GM19240 (cell line): ENCODE data around the gene PRKG1.

Source experiments
- DNase-seq: peaks from one replicate; pipeline ENCODE4 v3.0.0; 2011; ENCODE audit warnings: low spot score; ENCODE audit not compliant: insufficient read length

Gene PRKG1

DNA sequence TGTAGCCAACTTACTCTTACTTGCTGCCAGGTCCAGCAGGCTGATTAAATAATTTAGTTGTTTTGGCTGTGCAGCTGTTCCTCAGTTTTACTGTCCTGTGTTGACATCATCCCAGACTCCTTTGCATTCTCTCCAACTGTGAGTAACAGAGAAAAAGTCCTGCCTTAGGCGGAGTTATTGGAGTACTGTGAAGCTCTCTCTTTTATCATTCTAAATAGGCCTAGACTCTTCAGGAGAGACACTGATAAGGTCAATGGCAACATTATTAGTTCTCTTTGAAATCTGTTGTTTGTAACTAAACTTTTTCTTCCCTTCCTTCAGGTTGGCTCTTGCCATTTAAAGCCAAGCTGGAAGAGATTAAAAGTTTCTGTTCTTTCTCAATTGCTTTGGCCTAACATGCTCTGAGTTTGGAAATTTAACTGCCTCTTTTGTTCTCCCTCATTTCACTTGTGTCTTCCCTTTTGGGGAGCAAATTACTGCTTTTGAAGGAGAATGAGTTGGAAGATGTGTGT is 840.8 kb downstream of the PRKG1 start:
- no peak for DNase-seq

DNA sequence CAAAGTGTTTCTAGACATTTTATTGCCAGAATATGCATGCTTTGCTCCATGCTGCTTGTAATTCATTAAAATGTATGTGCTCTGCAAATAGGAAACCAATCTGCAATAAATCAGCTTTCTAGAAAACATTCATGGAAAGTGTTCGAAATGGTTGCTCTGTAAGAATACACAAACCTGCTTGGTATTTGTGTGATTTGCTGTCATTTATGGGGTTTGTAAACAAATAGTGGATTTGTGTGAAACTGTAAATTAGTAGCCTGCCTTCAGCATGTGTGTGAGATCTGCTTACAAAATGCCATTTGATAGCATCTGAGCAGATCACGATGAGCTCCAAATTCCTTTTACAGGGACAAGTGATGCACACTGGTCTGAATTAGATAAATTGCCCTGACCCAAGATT is 844.2 kb downstream of the PRKG1 start:
- DNase-seq = no peak

DNA sequence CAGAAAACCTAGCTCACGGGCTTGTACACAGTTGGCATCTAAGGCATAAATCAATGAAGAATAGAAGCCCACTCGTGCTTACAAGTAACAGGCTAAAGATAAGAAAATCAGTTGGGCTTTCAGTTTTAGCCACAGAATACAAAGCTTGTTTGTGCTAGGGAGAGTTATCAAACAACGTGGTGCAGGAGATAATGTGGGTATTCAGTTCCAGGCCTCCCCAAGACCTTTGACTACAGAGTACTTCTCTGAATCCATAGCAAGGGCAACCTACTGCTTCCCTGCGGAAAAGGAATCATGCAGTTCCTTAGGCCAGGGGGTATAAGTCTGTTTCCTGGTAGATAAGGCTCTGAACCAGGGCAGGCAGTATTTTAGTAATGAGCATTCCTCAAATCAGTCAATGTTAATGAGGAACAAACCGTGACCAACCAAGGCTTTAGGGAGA is 844.6 kb downstream of the PRKG1 start:
- DNase-seq = no peak

DNA sequence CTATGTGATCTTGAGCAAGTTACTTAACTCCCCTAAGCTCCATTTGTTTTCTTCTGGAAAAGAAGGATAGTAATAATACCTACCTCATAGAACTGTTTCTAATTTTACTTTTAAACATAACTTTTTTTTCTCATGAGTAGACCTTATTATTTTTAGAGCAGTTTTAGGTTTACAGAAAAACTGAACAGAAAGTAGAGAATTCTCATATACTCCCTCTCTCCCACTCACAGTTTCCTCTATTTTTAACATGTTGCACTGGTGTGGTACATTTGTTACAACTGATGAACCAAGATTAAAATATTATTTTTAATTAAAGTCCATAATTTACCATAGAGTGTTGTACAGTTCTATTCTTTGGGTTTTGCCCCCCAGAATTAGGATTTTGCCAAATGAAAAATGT is 846.4 kb downstream of the PRKG1 start:
- DNase-seq = no peak

DNA sequence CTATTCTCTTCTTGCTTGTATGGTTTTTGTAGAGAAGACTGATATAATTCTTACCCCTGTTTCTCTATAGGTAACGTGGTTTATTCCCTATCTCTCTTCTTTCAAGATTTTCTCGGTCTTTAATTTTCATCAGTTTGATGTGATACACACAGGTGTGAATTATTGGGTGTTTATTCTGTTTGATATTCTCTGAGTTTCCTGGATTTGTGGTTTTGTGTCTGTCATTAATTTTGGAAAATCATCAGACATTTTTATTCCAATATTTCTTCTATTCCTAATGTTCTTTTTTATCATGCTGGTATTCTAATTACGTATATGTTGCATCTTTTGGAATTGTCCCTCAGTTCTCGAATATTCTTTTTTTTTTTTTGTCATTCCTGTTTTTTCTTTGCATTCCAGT is 850.1 kb downstream of the PRKG1 start:
- no peak for DNase-seq

DNA sequence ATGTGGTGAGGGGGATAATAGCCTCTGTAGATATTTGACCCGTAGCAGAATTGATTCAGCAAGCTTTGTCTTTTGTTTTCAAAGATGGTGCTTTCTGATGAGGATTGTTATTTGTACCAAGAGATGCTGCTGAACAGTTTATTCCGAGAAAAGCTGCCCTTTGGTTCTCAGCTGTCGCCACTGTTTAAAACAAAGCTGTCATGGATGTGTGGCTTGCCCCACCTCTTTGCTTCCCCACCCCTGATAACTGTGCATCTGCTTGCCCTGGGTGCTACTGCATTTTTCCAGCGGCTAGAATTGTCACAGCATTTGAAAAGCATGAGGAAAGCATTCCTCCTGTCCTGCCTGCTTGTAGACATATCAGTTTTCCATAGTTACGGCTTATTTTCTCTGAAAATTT is 852.0 kb downstream of the PRKG1 start:
- DNase-seq = no peak

DNA sequence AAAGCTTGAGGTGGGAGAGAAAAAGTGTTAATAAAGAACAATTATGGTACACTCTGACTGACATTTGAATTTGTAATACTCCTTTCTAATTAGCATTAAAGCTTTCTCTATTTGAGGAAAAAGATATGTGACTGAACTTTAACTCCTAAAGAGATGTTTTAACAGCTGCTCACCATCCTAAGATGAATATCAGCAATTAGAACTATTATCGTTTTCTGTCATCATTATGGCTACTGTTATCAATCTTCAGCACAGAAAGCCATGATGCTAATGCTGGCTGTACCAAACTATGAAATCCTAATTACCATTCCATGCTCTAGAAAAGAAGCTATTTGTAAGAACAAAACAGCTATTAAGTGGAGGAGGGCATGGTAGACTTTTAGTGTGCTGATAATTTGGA is 853.9 kb downstream of the PRKG1 start:
- no peak for DNase-seq

DNA sequence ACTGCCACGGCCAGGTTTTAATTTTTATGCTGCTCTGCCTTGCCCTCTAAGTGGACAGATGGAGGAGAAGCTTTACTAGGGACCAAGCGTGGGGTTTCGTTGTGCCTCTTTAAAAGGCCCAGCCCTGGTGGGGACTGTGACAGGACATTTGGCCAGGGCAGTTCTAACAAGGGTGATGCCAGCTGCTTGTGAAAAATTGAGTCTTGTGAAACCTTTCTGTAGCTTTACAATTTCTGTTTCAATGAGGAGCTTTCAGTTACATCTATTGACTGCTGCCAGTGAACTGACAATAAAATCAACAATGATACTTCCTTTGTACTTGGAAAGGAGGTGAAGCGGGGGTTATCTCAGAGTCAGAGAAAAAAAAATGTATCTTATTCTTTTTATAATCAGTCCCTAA is 858.2 kb downstream of the PRKG1 start:
- no peak for DNase-seq

DNA sequence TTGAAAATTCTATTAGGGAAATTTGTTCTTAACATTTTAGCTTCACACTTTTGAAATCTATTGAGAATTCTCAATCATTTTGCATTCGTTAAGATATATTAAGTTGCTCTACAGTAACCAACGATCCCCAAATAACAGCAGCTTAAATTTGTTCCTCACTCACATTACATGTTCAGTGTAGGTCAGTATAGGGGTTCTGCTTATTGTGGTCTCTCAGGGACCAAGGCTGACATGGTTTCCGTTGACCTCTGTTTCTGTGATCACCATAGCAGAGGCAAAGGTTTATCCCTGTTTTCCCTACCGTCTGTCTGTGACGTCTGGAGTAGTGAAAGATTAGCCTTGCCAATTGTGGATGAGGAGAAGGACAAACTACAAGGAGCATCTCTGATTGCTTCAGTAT is 860.1 kb downstream of the PRKG1 start:
- no peak for DNase-seq

DNA sequence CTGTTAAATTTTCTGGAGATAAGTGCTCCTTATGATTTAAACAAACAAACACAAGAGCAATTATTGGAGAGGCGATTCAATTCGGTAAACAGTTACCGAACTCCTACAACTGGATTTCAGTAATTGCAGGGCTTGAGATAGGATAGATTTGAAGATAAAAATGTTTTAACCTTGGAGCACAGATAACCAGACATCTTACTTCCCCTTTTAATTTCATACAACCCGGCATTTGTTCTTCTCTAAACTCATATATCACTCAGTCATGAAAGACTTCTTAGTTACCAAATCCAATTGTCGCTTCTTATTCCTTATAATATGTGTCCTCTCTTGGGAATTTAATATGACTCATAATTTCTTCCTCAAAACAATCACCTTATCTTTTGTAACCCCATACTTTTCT is 861.1 kb downstream of the PRKG1 start:
- no peak for DNase-seq

DNA sequence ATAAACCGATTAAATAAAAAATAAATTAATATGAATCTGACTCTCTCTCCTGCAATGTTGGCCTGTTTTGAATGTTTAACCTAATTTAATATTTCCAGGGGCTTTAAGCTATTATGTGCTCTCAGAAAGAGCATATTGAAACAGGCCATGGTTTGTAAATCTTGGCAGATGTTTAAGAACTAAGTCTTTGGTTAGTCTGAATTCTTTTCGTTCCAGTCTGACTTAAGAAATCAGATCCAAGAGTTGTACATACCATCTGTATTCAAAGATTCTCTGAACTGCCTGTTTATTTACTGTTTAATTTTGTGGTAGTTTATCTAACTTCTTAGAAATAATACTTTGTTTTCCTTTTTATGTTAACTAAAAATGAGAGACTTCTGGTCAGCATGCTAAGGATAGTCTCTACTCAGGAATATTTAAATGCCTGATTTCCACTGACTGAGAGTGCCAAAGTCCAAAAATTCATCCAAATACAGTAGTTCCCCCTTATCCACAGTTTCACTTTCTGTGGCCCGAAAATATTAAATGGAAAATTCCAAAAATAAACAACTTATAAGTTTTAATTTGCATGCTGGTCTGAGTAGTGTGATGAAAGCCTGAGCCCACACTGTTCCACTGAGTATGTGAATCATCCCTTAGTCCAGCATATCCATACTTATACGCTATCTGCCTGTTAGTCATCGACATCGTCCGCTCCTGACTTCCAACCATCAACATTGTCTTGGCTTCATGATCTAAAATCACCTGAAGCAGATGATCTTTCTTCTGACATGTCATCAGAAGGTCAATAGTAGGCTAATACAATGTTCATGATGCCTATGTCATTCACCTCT is 863.2 kb downstream of the PRKG1 start:
- DNase-seq = no peak

DNA sequence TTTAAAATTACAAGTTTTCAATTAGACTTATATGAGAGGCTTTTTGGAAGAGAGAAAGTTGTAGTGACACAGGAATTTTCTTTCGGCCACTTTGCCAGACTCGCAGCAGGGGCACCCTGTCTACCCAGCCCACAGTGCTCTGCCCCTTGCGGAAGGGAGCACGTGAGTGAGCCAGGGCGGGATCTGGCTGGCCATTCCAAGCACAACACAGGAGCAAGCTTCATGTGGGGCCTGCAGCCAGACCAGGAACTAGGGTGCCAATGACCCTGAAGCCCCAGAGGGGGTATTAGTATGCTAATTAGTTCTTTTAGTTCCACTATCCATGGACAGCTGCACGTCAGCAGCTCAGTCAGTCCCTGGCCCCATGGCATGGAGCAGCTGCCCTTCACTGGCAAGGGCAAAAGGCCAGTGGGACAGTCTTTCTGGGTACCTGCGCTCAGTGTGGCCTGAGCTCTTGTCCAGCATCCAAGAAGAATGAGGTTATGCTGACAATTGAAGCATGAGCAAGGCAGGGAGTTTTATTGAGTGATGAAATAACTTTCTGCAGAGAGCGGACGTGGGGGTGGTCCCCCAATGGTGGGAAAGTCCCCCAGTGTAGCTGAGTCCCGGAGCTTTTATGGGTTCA is 876.2 kb downstream of the PRKG1 start:
- no peak for DNase-seq

DNA sequence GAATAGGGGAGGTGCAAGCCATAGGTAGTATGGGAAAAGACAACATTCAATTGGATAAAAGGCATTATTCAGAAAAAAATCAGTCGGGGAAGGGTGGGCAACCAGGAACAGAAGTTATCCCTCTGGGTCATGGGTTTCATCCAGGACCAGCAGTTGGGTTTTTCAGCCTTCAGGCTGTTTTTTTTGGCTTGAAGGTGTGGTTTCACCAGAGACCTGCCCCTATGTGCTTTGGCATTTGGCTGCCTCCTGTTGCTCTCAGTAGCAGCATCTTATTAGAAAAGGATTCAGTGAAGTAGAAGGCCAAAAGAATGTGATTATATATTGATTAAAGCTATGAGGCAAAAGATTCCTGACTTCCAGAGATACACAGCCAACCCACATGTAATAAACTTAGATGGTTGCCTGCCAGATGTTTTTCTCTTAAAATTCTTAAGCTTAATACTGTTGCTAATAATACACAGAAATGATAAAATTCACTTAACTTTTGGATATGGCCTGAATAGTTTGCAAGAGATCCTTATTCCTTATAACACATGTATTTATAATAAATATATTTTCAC is 876.8 kb downstream of the PRKG1 start:
- DNase-seq = no peak

DNA sequence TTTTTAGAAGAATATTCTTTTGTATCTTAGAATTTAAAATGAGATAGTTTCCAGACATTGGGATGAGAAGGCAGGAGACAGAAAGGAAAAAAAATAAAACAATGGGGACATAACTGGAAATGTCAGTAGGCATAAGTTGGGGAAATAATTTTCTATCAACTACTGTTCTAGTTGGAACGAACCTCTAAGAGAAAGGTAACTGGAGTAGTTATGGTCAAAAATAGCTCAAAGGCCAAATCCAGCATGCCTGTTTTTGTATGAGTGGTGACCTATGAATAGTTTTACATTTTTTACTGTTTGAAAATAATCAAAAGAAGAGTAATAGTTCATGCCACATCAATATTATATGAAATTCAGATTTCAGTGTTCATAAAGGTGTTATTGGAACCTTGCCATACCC is 877.3 kb downstream of the PRKG1 start:
- DNase-seq = no peak

DNA sequence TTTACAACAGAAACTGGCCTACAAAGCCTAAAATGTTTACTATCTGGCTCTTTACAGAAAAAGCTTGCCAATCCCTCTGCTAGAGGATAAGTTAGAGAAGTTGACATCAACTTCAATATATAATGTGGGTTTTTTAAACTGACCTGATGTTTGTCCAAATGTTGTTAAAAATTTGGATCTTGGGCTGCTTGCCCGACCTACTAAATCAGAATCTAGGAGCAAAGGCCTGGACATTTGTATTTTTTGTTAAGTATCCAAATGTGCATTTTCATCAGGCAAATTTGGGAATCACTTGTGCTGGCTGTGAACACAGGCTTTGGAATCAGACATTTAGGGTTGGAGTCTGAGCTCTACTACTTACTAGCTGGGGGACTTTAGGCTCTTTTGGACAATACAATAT is 877.8 kb downstream of the PRKG1 start:
- no peak for DNase-seq

DNA sequence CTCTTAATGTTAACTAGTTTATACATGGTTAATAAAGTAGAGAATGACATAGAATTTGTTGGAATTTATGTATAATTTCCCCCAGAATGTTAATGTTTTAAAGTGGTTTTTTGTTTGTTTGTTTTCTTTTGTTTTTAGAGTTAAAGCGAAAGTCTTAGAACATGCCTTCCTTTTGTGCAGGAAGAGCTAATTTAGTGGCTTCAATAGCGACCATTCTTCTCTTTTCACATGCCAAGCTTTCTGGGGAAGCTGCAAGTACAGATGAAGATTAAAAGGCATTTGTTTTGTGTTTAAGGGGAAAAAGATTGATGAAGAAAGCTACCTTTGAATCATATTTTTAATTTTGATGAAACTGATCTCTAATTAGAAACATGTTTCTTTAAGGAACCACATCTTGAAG is 881.4 kb downstream of the PRKG1 start:
- DNase-seq = no peak

DNA sequence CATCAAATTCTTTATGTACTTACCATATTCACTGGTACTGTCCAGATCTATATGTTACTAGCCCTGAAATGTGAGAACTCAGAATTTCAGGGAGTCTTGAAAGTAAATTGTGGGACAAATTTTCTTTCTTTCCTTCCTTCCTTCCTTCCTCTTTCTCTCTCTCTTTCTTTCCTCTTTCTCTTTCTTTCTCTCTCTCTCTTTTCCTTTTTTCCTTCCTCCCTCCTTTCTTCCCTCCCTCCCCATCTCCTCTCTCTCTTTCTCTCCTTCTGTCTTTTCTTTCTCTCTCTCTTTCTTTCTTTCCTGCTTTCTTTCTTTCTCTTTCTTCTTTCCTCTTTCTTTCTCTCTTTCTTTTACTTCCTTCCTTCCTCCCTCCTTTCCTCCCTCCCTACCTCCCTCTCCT is 882.5 kb downstream of the PRKG1 start:
- DNase-seq = no peak

DNA sequence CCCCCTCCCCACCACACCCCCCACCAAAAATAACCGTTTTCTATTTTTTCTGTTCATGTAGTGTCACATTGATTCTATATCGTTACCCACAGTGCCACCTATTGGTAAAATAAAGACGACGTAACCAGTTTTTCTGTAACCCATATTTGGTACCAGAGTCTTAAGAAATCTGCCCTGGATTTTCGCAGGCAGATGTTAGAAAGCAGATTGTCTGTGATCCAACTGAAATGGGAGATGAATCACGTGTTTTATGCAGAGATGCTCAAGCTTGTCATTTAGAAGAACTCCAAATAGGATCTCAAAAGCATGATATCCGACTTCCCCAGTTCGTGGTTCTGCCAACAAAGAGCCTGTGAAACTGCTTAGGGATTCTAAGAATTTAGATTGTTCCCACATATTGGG is 886.2 kb downstream of the PRKG1 start:
- DNase-seq = no peak

DNA sequence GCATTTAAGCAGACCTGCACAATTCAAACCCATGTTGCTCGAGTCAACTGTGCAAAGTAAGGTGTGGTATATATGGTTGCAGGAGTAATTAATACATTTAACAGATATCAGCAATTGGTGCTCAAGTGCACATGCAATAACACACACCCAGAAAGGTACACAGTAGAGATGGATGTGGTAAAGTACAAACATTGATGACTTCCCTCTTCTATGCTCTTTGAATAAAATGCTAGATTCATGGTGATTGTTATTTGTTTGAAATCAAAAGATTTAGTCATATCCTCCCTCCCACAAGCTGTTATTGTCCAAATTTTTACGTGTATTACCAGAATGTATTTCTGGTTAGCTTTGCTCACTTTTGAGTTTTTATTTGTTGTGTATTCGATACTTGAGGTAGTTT is 887.1 kb downstream of the PRKG1 start:
- DNase-seq = no peak

DNA sequence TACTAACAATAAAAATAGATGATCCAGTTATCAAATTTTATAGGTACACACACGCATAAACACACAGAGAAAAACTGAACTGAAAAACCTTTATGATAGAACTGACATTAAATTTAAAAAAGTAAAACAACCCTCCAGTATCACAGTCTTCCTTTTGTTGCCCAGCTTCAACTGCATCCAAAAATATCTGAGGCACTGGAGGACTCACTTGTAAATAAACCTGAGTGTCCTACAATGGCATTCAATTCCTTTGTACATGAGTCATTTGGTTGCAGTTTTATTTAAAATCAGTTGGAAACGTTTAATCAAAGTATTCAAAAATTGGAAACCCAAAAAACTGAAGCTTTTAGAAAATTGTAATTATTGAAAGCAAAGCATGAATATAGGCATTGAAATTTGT is 890.3 kb downstream of the PRKG1 start:
- no peak for DNase-seq

DNA sequence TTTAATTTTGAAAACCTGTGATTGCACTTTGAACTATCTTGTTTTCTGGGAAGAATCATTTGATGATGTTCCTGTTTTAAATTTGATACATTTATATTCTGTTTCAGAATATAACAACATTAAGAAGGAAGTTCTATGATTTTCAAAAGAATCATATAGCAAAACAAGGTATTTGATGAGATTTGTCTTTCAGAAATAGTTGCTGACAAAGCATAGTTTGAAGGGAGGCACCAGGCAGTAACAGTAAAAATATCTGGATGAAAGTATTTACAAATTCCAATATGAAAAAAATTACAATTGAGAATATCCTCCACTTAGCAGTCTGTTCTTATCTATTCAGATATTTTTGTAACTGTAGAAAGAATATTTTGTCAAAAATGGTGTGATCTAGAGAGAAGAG is 891.2 kb downstream of the PRKG1 start:
- DNase-seq = no peak

DNA sequence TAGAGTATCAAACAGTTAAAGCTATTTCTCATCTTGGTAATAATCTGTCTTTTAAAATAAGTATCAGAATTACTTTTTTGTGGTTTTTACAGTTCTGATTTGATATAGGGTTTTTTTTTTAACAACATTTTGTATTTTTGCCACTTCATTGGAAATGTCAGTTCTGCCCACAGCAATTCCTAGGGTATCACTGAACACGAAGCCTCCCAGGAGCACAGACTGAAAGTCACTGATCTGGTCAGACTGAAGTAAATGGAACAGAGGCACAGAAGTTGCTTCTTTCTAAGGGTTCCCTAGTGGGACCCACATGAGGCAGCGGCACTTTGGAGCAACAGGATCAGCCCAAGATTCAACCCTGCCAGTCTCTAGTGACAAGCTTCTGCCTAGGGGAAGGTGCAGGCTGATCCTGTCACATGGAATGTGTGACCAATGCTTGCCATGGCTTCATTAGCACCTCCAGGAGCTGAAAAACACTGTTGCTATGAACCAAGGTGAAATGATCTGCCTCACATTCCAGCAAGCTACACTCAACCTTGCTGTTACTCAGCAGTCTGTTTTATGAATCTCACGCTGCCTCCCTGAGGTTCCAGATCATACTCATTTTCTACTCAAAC is 898.6 kb downstream of the PRKG1 start:
- DNase-seq = no peak
